Colonic mucosa (tissue), 4 donors: ENCODE data around the gene SORT1. TPM values are rescaled to one million over a fixed set of nuclear protein-coding genes. Genes with fewer than 3 reads are reported as not detected.

Experiments used
- DNase-seq: peaks from one replicate; pipeline ENCODE4 v3.0.0-alpha.2; 2020
- H3K27ac ChIP-seq: fragments of 200-600 bp; one replicate; pipeline ENCODE4 v1.8.0; 2021
- H3K27me3 ChIP-seq: fragments of 200-600 bp; one replicate; pipeline ENCODE4 v1.8.0; 2021
- H3K36me3 ChIP-seq: fragments of 200-600 bp; one replicate; pipeline ENCODE4 v1.8.0; 2021
- H3K4me1 ChIP-seq: fragments of 200-600 bp; one replicate; pipeline ENCODE4 v1.8.0; 2021; ENCODE audit warnings: mild to moderate bottlenecking
- H3K4me3 ChIP-seq: fragments of 200-600 bp; one replicate; pipeline ENCODE4 v1.8.0; 2021
- H3K9ac ChIP-seq, 2 donors: one replicate each; pipeline ENCODE4 v1.7.0; 2013; ENCODE audit warnings: control low read depth in 2 of 2, low read depth in 2 of 2, low read length in 2 of 2
- H3K9me3 ChIP-seq: fragments of 200-600 bp; one replicate; pipeline ENCODE4 v1.8.0; 2021
- intact Hi-C: fragments of 100-400 bp; cut with DNase I; formaldehyde crosslinking; loops from one replicate; pipeline ENCODE4 v1.14.1; 2022
- total RNA-seq, 2 donors: library from RNA; stranded (reverse); fragmentation: NEBNext Ultra II Directional in 1 of 2; extraction: Animal tissue kit (Norgen Biotek cat#: 25700) in 1 of 2; gene quantifications; one replicate each; pipeline ENCODE4 v1.2.1, GENCODE V29; 2021
- TF ChIP-seq, protein P1 (sequence below): fragments of 200-600 bp; IDR thresholded peaks from one replicate; pipeline ENCODE4 v1.8.0; 2022; ENCODE audit warnings: antibody characterized with exemption, mild to moderate bottlenecking
- donor health status: healthy.
- donor health status: DM: no; HTN: no; CAD: no.
- donor health status: DM: no; HTN: no; CAD: no.

SORT1 gene
- total RNA-seq, 2 donors from 2014 or later, result 76.2 to 134 TPM

DNA sequence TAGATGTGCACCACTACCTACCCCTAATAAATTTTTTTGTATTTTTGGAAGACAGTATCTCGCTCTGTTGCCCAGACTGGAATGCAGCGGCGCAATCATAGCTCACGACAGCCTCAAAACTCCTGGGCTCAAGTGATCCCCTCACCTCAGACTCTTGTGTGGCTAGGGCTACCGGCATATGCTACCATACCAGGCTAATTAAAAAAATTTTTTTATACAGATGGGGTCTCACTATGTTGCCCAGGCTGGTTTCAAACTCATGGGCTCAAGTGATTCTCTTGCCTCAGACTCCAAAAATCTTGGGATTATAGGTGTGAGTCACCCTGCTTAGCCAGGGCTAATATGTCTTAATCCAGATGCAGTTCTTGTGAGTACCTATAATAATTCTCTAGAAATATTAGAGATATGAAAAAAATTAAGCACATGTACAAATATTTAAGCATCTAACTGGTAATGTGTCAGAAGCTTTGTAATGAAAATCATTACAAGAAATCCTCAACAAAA is 9.5 kb downstream of the SORT1 start:
- H3K4me1 ChIP-seq, result peaks cover 2% of the 10 kb centered on the region
- no peaks in the 10 kb centered on the region for H3K9me3 ChIP-seq
- DNase-seq, result no peak
- intact Hi-C loops, result no loop called here
- no peak overlapping the region for H3K4me3 ChIP-seq
- no peaks in the 10 kb centered on the region for H3K27me3 ChIP-seq
- TF ChIP-seq, protein P1, sequence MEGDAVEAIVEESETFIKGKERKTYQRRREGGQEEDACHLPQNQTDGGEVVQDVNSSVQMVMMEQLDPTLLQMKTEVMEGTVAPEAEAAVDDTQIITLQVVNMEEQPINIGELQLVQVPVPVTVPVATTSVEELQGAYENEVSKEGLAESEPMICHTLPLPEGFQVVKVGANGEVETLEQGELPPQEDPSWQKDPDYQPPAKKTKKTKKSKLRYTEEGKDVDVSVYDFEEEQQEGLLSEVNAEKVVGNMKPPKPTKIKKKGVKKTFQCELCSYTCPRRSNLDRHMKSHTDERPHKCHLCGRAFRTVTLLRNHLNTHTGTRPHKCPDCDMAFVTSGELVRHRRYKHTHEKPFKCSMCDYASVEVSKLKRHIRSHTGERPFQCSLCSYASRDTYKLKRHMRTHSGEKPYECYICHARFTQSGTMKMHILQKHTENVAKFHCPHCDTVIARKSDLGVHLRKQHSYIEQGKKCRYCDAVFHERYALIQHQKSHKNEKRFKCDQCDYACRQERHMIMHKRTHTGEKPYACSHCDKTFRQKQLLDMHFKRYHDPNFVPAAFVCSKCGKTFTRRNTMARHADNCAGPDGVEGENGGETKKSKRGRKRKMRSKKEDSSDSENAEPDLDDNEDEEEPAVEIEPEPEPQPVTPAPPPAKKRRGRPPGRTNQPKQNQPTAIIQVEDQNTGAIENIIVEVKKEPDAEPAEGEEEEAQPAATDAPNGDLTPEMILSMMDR, result no peak
- H3K9ac ChIP-seq, result peak overlapping the region in 1 of 2 donors; percentile 6
- no peak overlapping the region for H3K27ac ChIP-seq
- H3K36me3 ChIP-seq, result no peaks in the 10 kb centered on the region

DNA sequence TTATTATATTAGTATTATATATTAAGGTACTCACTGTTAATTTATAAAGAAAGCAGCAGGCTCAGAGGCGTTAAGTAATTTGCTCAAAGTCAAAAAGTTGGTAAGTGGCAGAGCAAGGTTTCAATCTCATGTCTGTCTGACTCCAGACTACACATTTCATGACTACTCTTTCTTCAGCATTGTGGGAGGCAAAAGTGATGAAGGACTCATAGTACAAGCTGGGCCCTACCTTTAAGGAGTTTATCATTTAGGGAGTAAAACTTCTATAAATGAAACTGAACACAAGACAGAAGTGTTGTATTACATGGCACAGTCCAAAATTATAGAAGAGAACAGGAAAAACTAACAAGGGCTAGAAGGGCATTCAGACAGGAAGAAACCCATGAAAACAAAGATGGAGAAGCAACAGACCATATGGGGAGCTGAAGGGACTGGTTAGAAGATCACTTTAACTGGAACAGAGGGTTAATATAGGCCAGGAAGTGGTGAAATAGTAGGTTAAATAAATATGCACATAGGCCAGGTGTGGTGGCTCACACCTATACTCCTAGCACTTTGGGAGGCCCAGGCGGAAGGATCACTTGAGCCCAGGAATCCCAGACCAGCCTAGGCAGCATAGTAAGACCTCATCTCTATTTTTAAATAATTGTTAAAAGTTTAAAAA is 11.5 kb downstream of the SORT1 start:
- H3K4me1 ChIP-seq, result no peaks in the 10 kb centered on the region
- H3K4me3 ChIP-seq, result no peak overlapping the region
- no peak for DNase-seq
- no peak overlapping the region for H3K27ac ChIP-seq
- intact Hi-C loops, result no loop called here
- H3K36me3 ChIP-seq, result no peaks in the 10 kb centered on the region
- H3K9me3 ChIP-seq, result no peaks in the 10 kb centered on the region
- TF ChIP-seq, protein P1, result no peak
- no peaks in the 10 kb centered on the region for H3K27me3 ChIP-seq
- no peak overlapping the region for H3K9ac ChIP-seq

DNA sequence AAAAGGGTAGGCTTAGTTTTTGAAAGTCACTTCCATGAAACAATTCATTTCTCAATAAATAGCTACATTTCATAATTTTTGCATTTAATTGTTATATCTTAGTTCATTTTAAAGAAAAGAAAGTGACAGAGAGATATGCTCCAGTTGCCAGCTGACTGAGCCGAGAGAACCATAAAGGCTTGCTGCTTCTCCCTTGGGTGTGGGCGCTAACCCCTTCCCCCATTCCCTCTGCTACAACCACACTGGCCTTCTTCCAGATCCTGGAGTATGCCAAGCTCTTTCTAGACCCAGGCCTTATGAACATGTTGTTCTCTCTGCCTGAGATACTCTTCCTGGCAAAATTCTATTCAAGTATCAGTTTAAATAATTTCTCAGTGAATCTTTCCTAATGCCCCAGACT is 12.3 kb downstream of the SORT1 start:
- Histone ChIP-seq H3K27ac (no peak overlapping the region), H3K36me3 (no peaks in the 10 kb centered on the region), H3K27me3 (no peaks in the 10 kb centered on the region), H3K4me3 (no peak overlapping the region), H3K9me3 (no peaks in the 10 kb centered on the region), H3K9ac (no peak overlapping the region), H3K4me1 (no peaks in the 10 kb centered on the region)
- intact Hi-C loops, result no loop called here
- TF ChIP-seq, protein P1, result no peak
- DNase-seq, result no peak

GRCh38 chr1:109383854-109384253 is 13.9 kb downstream of the SORT1 start:
- no peak for DNase-seq
- Histone ChIP-seq H3K4me1 (no peaks in the 10 kb centered on the region), H3K4me3 (no peak overlapping the region), H3K27ac (no peak overlapping the region), H3K36me3 (no peaks in the 10 kb centered on the region), H3K9me3 (no peaks in the 10 kb centered on the region), H3K9ac (no peak overlapping the region), H3K27me3 (no peaks in the 10 kb centered on the region)
- intact Hi-C loops, result no loop called here
- TF ChIP-seq, protein P1, result no peak

GRCh38 chr1:109383087-109383779 is 14.5 kb downstream of the SORT1 start:
- H3K36me3 ChIP-seq, result no peaks in the 10 kb centered on the region
- no peak overlapping the region for H3K4me3 ChIP-seq
- no peaks in the 10 kb centered on the region for H3K27me3 ChIP-seq
- no peaks in the 10 kb centered on the region for H3K4me1 ChIP-seq
- no peak overlapping the region for H3K9ac ChIP-seq
- TF ChIP-seq, protein P1, result no peak
- H3K9me3 ChIP-seq, result no peaks in the 10 kb centered on the region
- DNase-seq, result no peak
- no peak overlapping the region for H3K27ac ChIP-seq
- intact Hi-C loops, result no loop called here
